DND-41 (cell line): ENCODE measurements around the gene ATP1A2.

Experiments
- ATAC-seq: fragments of 200-7000 bp; cut with Tn5 transposase; 3 replicates; pipeline ENCODE4 v1.9.1; 2021; ENCODE audit warnings: low read depth; ENCODE audit not compliant: insufficient read depth
- DNase-seq: peaks from one replicate; pipeline ENCODE4 v3.0.0-alpha.2; 2020
- H2AFZ ChIP-seq: 2 replicates; pipeline ENCODE4 v1.6.0; 2012; ENCODE audit warnings: low read depth, low read length
- H3K27ac ChIP-seq: 2 replicates; pipeline ENCODE4 v1.5.1; 2012; ENCODE audit warnings: low read length, inconsistent platforms
- H3K27me3 ChIP-seq: fragments of 200-600 bp; sonication (generic); 2 replicates; pipeline ENCODE4 v1.6.0; 2012; ENCODE audit warnings: low read length, mild to moderate bottlenecking, inconsistent platforms; ENCODE audit not compliant: insufficient read depth, poor library complexity
- H3K36me3 ChIP-seq: 2 replicates; pipeline ENCODE4 v1.5.1; 2012; ENCODE audit warnings: low read length, inconsistent platforms; ENCODE audit not compliant: insufficient read depth
- H3K4me1 ChIP-seq: 2 replicates; pipeline ENCODE4 v1.5.1; 2012; ENCODE audit warnings: mild to moderate bottlenecking, low read length; ENCODE audit not compliant: insufficient read depth
- H3K4me2 ChIP-seq: 2 replicates; pipeline ENCODE4 v1.6.0; 2012; ENCODE audit warnings: mild to moderate bottlenecking, moderate library complexity, low read length, inconsistent platforms; ENCODE audit not compliant: insufficient read depth
- H3K4me3 ChIP-seq, 2 experiments: fragments of 200-600 bp in 1 of 2; shearing (Covaris generic) in 1 of 2; 2 replicates each; pipeline ENCODE4 v1.5.1; 2012 to 2016; ENCODE audit warnings: inconsistent platforms in 2 of 2, low read length in 2 of 2, mild to moderate bottlenecking in 2 of 2, low read depth in 1 of 2, moderate library complexity in 1 of 2
- H3K79me2 ChIP-seq: 2 replicates; pipeline ENCODE4 v1.6.0; 2012; ENCODE audit warnings: low read length, inconsistent platforms; ENCODE audit not compliant: insufficient read depth
- H3K9ac ChIP-seq: 2 replicates; pipeline ENCODE4 v1.6.0; 2012; ENCODE audit warnings: low read depth, mild to moderate bottlenecking, inconsistent platforms, low read length, moderate library complexity
- H3K9me3 ChIP-seq: 2 replicates; pipeline ENCODE4 v1.5.1; 2012; ENCODE audit warnings: low read length, moderate library complexity, mild to moderate bottlenecking, inconsistent platforms; ENCODE audit not compliant: insufficient read depth, severe bottlenecking
- H4K20me1 ChIP-seq: 2 replicates; pipeline ENCODE4 v1.6.0; 2012; ENCODE audit warnings: low read length; ENCODE audit not compliant: insufficient read depth
- CTCF ChIP-seq: IDR thresholded peaks from 2 replicates; pipeline ENCODE4 v1.5.1; 2012; ENCODE audit warnings: borderline replicate concordance, low read length, moderate library complexity, mild to moderate bottlenecking; ENCODE audit not compliant: poor library complexity, severe bottlenecking; ENCODE audit errors: extremely low read depth
- EZH2 ChIP-seq: IDR thresholded peaks from 3 replicates; pipeline ENCODE4 v1.6.1; 2012; ENCODE audit warnings: borderline replicate concordance, low read depth, mild to moderate bottlenecking, moderate library complexity, low read length, inconsistent platforms; ENCODE audit not compliant: severe bottlenecking

ATP1A2 gene

GRCh38 chr1:160104486-160104885, 11.1 kb upstream of the ATP1A2 start:
- Histone ChIP-seq H3K27ac (no peak overlapping the region), H3K27me3 (no peaks in the 10 kb centered on the region), H3K4me3 (no peak overlapping the region), H3K4me1 (peaks cover 10% of the 10 kb centered on the region), H3K36me3 (no peaks in the 10 kb centered on the region), H3K4me2 (no peak overlapping the region), H4K20me1 (no peaks in the 10 kb centered on the region), H3K9ac (no peak overlapping the region), H3K9me3 (no peaks in the 10 kb centered on the region), H2AFZ (no peak overlapping the region), H3K79me2 (no peaks in the 10 kb centered on the region)
- no peak for DNase-seq
- ATAC-seq = no peak
- TF ChIP-seq CTCF (no peak), EZH2 (no peak)

GRCh38 chr1:160105155-160105554, 10.4 kb upstream of the ATP1A2 start:
- no peak for ATAC-seq
- H3K4me1 ChIP-seq = peaks cover 9% of the 10 kb centered on the region
- H3K27me3 ChIP-seq = no peaks in the 10 kb centered on the region
- no peak for DNase-seq
- no peak overlapping the region for H3K4me2 ChIP-seq
- no peaks in the 10 kb centered on the region for H3K36me3 ChIP-seq
- no peaks in the 10 kb centered on the region for H3K9me3 ChIP-seq
- H3K79me2 ChIP-seq = no peaks in the 10 kb centered on the region
- H2AFZ ChIP-seq = no peak overlapping the region
- no peak overlapping the region for H3K27ac ChIP-seq
- H3K9ac ChIP-seq = no peak overlapping the region
- TF ChIP-seq EZH2 (no peak), CTCF (no peak)
- H4K20me1 ChIP-seq = no peaks in the 10 kb centered on the region
- no peak overlapping the region for H3K4me3 ChIP-seq

- Histone ChIP-seq H4K20me1 (no peaks in the 10 kb centered on the region), H3K27me3 (no peaks in the 10 kb centered on the region), H3K4me3 (no peak overlapping the region), H3K9ac (no peak overlapping the region), H3K27ac (no peak overlapping the region), H3K4me1 (no peaks in the 10 kb centered on the region), H3K36me3 (no peaks in the 10 kb centered on the region), H3K9me3 (no peaks in the 10 kb centered on the region), H2AFZ (no peak overlapping the region), H3K79me2 (no peaks in the 10 kb centered on the region), H3K4me2 (no peak overlapping the region)
- no peak for DNase-seq
- TF ChIP-seq CTCF (no peak), EZH2 (no peak)
- no peak for ATAC-seq
These were observed 8.0 kb upstream of the ATP1A2 start for GRCh38 chr1:160107512-160107911.
